Measurements from ENCODE around the gene COPZ2.
"Not testable (repeated sequence)": the region's sequence is repeated elsewhere in the genome, so short reads cannot be mapped to it uniquely, and the experiment has no call there.

Gene COPZ2

DNA sequence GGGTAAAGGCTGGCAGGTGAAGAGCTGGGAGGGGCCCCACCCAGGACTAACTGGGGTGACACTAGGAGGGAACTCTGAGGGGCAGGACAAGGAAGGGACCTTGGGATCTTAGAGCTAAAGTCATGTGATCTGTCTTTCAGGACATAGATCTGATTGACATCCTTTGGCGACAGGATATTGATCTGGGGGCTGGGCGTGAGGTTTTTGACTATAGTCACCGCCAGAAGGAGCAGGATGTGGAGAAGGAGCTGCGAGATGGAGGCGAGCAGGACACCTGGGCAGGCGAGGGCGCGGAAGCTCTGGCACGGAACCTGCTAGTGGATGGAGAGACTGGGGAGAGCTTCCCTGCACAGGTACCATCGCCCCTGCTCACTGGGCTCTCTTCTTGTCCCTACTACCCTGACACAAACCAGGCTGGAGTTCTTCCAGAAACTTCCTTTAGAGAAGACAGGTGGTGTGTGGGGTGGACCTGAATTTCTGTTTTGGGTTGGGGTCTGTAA lies 18.7 kb upstream of the COPZ2 start:
- DNase-seq (ENCODE audit: low read depth) = no peak

DNA sequence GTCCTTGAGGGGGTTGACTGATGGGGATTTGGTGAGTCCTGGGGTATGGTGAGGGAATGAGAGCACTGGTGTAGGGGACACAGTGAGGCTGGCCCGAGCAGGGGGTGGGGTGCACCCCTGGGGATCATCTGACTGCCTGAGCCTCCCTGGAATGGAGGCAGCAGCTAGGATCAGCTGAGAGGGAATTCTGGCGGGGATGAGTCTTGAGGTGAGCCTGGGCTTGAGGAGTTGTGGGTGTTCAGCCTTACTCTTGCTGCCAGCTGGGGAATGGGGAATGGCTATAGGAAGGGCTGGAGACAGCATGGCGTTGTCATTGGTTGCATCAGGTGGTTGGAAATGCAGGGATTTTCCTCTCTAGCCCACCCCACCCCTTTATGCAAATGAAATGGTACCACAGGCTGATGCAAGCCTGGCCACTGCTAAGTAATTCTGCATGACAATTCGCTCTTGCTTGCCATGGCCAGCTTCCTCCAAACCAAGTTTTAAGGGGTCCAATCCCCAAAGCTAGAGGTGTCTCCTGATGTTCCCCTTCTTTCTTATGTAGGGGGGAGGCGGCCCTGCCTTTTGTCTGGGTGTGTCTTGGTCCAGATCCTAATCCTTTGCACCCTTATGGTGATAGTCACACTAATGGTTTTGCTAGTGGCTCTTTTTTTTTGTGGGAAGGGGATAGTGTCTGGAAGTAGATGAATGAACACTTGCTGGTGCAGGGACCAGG lies 18.1 kb upstream of the COPZ2 start:
- no peak for DNase-seq (ENCODE audit: low read depth)

DNA sequence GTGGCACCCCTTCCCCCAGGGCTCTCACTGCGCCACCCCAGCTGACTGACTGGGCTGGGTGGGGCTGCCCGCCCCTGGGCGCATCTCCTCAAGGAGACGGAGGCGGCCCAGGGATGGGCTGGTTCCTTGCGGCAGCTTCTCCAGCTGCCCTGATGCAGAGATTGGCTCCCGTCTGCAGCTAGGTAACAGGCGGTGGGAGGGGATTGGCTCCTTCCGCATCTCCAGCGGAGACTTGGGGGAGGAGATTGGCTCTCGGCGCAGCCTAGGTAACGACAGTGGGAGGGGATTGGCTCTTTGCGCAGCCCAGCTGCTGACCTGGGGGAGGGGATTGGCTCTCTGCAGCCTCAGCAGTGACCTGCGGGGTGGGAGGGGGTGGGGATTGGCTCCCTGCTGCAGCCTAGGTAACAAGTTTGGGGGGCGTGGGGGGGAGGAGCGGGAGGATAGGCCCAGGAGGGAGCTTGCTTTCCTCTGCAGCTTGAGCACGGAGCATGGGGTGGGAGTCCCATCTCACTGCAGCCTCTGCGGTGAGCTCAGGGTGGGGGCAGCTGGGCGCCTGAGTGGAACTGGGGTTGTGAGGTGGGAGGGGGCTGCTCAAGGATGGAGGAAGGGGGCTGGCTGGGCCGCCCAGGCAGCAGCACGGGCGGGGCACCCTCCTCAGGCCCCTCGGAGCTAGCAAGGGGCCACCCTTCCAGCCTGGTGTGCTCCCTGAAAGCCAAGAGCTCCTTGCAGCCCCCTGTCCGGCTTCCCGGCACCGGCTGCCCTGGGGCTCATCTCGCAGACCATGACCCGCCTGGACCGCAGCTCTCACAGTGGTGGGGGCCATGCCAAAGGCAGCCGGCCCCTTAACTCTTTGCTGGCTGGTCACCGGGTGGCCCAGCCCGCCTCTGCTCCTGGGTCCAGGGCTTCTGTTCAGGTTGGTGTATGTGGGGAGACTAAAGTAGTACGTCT lies 16.9 kb upstream of the COPZ2 start:
- DNase-seq (ENCODE audit: low read depth) = no peak

DNA sequence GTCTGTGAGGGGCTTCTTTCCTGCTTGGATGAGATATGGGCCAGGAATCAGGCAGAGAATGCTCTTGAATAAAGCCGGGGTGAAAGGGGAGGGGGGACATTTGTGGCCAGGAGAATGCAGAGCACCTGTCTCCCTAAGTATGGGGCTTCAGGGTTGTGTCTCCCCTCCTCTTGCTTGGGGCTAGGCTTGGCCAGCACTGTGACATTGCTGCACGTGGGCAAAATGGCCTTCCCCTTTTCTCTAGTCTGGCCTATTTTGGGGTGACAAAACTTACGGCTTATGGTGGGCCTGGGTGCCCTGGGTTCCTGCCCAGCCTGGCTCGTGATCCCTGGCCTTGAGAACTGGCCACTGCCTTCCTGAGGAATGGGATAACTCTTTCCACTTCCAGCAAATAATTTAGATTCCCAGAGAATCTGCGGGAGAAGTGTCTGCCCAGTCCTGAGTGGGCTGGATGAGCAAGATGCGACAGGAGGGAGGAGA lies 16.2 kb upstream of the COPZ2 start:
- no peak for DNase-seq (ENCODE audit: low read depth)

DNA sequence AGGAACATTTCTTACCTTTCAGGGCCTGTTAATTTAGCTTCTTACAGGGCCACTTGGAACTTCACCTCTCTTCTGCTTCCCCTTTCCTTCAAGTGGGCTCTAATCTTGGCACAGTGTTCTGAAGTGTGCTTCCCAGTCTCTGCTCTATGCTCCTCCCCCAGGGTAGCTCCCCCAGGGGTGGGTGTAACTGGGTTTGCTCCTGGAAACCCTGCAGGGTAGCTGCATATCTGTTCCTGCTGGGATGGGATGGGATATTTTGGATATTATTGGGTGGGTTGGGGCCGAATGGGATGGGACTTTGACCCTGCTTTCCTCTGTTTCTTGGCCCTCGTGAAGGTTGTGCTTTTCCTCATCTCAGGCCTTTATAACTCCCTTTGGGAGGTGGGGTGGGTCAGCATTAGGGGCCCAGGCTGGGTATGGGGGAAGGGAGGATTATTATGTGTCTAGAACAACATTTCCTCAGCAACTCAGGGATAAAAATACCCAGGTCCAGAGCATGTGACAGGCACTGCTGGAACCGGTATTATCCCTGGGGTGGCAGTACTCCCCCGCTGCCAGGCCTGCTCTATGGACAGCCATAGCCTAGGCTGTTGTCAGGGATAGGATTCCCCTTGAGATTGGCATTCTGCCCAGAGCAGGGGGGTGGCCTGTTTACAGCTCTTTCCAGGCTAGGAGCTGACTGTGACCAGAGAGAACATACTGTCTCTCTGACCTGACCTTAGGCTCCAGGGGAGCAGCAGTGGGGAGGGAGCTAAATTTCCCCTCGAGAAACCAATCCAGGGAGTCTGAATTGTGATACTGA lies 15.6 kb upstream of the COPZ2 start:
- DNase-seq (ENCODE audit: low read depth) = no peak

DNA sequence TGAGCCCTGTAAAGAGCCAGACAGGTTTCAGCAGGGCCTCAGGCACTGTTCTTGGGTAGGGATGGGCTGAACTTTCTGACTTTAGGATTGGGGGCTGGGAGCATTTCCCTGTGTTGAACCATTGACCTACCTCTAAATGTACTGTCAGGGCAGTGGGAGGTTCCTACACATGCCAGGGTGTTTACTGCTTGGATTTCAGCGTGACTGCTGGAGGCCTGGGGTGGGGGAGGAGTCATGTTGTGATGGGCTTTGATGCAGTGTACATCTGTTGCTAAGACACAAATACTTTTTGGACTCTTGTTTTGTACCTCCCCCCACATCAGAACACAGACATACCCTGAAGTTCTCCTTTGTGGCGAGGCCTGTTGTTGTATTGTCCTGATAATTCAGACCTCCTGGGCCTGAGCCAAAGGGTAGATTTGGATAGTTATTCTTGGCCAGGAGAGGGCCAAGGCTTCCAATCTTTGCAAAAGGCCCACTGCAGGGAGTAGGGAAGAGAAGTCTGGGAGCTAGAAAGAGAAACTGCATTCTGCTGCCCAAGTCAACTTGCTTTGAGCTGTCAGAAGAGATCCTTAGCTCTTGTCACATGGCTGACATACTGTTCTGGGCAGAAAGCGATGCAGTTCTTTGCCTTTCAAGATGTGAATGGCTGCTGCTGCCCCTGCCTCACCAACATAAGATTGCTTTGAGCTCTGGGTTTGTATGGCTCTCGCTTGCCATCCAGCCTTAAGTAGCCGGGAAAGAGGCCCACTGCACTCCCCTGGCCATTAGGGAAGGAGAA lies 14.3 kb upstream of the COPZ2 start:
- no peak for DNase-seq (ENCODE audit: low read depth)

DNA sequence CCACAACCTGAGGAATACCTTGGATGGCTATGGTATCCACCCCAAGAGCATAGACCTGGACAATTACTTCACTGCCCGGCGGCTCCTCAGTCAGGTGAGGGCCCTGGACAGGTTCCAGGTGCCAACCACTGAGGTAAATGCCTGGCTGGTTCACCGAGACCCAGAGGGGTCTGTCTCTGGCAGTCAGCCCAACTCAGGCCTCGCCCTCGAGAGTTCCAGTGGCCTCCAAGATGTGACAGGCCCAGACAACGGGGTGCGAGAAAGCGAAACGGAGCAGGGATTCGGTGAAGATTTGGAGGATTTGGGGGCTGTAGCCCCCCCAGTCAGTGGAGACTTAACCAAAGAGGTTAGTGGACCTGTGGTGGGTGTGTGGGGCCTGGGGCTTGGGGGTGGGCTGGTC lies 13.7 kb upstream of the COPZ2 start:
- DNase-seq (ENCODE audit: low read depth) = no peak

DNA sequence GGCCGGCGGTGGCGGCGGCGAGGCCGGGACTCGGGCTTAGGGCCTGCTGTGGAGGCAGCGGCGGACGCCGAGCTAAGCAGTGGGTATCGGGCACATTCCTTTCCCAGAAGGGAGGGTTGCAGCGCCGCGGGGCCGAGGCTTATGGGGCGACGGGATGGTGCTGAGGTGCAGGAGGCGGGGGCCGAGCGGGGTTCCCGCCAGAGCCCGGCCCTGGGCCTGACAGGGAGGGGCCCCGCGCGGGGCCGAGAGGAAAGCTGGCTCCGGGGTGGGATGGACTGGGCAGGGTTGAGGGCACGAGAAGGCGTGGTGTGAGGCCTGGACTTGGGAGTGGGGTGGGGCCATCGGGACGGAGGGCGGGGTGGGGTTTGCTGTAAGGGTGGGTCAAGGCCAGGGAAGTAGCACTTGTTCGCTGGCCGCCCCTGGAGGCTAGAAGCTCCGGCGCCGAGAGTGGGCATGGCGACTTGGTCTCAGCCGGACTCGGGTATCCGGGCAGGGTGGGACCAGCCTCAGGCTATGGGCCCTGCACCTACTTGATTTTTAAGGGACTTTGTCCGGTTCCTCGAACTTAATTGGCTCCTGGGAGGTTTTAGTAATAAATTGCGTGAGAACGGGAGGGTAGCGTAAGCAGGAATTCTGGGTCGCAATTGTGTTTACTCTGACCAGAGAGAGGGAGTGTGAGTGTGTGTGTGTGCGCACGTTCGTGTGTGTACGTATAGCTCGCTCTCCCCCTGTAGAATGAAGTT lies 11.0 kb upstream of the COPZ2 start:
- no peak for DNase-seq (ENCODE audit: low read depth)

DNA sequence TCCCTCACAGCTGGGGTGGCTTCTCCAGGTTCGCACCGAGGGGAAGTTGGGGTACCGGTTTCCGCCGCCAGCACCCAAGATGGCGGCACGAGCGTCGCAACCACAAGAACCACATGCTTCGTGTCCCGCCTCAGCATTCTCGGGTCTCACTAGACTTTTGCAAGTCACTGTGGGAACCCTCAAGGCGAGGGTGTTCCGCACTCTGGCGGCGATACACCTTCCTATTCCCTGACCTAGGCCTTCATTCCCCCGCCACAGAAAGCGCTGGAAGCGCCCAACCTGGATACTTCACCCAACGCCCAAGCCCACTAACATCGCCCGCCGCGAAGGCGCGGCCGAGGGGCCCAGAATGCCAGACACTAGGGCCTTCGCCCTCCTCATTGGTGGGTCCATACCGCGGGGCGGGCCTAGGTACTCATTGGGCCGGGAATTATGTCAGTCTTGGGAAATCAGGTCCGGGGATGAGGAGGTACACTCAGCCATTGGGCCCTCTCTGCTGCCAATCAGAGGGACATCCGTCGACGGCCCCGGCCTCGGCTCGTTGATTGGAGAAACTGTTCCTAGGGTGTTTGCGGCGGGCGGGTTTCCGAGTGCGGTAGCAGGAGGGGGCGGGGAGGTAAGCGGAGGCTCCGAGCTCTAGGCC lies 10.3 kb upstream of the COPZ2 start, which contains the start of gene NFE2L1:
Gene NFE2L1 (plus strand): TSS at position 619 of the 643 bp plus-strand sequence. CDS start 2,760 bp downstream, outside the sequence.
- peak; percentile 99 for DNase-seq (ENCODE audit: low read depth)

DNA sequence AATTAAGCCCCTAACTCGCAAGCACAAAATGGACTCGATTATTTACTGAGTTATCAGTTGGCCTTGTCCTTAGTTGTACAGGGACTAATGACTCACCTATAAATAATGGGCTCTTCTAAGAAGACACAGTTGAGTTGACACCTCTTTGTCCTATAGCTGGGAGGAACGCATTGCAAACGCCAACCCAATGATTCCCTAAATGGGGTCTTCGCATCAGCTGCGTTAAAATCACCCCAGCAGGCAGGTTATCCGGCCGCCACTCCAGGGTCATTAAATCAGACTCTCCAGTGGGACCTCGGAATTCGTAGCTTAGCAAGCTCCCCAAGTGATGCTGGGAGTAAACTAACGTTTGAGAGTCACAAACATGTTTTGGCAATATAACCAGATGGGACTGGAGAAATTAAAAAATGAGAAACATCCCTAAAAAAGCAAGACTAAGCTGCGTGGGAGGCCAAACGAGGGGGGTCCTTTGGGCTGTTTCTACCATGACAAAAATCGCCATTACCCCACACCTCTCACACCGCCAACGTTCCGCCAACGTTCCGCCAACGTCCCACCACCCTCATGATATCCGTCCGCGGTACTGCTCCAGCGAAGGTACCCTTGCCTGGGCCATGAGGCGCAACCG lies 9.6 kb upstream of the COPZ2 start:
- DNase-seq (ENCODE audit: low read depth) = no peak

DNA sequence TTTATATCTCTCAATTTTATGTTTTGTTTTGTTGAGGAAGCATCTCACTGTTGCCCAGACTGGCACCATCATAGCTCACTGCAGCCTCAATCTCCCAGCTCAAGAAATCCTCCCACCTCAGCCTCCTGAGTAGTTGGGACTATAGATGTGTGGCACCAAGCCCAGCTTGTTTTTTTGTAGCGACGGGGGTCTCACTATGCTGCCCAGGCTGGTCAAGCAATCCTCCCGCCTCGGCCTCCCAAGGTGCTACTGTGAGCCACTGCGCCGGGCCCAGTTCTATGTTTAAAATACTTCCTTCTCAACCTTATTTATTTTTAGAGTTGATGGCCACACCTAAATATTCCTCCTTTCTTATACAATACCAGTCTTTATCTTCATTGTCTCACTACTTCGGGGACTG lies 8.7 kb upstream of the COPZ2 start:
- no peak for DNase-seq (ENCODE audit: low read depth)

DNA sequence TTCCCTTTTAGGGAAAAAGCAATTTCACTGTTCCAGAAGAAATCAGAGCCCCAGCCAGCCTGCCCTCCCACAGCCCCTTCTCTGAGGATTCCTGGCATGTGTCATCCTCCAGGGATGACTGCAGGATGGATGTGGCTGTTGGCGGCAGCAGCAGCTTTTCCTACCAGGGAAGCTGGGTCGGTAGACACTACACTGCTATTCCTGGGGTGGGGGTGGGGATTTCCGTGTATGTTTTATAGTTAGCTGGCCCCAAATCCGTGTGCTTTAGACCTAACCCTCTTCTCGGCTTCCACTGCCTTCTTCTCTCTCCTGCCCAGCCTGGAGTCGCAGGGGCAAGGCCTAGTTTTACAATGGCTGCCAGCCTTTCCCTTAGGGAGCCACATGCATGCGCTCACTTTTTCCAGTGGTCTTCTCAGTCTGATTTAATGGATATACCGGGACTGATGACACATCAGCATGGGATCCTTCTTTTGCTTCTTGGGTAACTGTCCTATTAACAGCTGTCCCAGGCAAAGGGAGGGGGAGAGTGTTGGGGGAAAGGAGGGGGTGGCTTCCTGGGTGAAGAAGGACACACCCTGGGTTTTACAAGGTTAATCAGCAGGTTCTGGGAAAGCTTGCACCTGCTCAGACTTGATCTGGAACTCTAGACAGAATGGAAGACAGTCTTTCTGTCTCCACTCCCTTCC lies 7.9 kb upstream of the COPZ2 start:
- no peak for DNase-seq (ENCODE audit: low read depth)

DNA sequence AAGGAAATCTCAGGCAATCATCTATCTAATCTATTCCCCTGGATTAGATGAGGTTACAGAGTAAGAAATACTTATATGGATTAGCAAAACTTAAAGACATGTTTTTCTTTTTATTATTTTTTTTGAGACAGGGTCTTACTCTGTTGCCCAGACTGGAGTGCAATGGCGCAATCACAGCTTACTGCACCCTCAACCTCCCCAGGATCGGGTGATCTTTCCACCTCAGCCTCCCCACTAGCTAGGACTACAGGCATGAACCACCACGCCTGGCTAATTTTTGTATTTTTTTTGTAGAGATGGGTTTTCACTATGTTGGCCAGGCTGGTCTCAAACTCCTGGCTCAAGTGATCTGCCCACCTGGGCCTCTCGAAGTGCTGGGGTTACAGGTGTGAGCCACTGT lies 7.3 kb upstream of the COPZ2 start:
- DNase-seq (ENCODE audit: low read depth) = no peak

DNA sequence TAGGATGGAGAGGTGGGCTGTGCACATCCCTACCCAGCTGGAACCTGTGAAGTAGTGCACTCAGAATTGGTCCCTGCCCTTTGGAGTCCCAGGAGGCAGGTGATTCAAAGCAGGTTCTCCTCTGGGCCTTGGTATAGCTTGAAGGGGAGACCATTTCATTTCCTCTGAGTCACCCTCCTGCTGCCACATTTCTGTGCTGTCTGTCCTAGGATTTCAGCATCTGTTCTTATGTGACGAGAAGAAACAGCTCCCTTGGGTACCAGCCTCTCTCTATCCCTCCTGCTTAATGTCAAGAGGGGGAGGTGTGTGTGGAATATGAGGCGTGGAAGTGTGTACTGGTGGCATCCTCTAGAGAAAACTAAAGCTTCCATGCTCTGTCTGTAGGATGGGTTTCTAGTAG lies 5.6 kb upstream of the COPZ2 start:
- no peak for DNase-seq (ENCODE audit: low read depth)

DNA sequence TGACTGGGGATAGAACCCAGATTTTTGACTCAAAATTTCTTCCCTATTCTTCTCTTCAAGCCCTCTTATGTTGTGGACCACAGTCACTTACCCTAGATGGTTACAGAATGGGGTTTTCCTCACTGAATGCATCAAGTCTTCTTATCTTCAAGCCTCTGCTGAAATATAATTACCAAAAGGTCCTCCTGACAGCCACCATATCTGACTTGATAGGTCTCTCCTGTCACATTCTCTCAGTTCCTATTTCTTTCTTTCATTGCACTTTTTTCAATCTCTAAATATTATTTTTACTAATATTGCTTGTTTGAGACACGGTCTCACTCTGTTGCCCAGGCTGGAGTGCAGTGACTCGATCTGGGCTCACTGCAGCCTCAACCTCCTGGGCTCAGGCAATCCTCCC lies 1.1 kb upstream of the COPZ2 start:
- DNase-seq (ENCODE audit: low read depth) = no peak

DNA sequence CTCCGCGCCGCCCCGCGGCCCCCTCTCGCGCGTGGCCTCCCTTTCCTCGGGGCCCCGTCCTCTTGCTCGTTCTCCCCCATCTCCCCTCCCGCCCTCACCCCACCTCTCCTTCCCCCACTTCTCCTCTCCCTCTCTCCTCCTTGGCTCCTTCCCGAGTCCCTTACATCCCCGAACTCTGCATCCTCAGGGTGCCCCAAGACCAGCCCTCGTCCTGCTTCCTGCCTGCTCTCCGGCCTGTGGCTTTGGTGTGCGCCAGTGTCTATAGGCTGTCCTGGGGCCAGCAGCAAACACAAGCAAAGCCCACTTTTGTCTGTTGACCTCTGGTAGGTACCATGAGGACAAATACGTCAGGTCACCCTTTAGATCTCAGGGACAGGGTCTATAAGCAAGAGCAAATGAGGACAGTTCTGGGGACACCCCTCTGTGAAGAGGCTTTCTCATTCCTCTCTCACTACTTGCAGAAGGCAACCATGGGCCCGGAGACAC lies 284 bp upstream of the COPZ2 start:
- no peak for DNase-seq (ENCODE audit: low read depth)

DNA sequence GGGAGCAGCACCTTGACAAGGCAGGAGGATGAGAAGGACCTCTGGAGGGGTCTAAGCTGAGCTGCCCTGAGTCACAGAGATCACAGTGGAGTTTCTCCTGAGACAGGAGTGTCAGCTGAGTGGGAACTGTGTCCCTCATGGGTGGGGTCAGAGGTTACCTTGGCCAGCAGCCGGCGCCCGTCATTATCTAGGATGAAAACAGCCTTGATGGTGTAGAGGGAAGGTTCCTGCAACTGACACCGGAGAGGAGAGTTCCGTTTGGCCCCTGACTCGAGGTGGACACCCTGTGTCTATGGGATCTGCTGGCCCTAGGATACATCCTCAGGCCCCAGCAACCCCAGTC lies 933 bp downstream of the COPZ2 start:
- no peak for DNase-seq (ENCODE audit: low read depth)

DNA sequence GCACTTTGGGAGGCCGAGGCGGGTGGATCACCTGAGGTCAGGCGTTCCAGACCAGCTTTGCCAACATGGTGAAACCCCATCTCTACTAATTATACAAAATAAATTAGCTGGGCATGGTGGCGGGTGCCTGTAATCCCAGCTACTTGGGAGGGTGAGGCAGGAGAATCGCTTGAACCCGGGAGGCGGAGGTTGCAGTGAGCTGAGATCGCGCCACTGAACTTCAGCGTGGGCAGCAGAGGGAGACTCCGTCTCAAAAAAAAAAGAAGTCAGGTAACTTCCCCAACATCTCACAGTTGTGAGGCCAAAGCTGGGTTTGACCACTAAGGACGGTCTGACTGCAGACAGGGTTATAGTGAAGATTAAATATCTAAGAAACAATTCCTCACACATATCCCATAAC lies 2.9 kb downstream of the COPZ2 start:
- DNase-seq (ENCODE audit: low read depth) = not testable (repeated sequence)

DNA sequence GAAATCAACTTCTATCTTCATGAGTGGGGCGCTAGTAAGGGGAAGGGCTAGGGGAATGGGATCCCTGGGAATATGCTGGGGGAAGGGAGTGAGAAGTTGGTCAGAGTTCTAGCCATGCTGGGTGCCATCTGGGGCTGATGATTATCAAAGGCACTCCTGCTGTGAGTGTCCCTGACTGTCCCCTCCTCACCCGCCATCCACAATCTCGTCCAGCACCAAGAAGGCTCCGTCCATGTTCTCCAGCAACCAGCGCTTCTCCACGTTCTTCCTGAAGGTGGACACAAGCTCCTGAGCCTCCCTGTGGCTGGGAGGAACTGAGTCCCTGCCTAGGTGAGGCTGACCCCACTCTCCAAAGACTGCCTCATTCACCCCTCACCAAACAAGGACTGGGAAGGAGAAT lies 5.6 kb downstream of the COPZ2 start:
- DNase-seq (ENCODE audit: low read depth) = no peak

Measured in non-pigmented ciliary epithelial cell (primary cell).